Fibroblast of skin of abdomen (primary cell): Measurements from ENCODE around the gene PMM1.
"Not testable (repeated sequence)": the region's sequence is repeated elsewhere in the genome, so short reads cannot be mapped to it uniquely, and the experiment has no call there.

Source experiments
- DNase-seq: peaks from one replicate; pipeline ENCODE4 v3.0.0-alpha.2; 2013

Gene PMM1

DNA sequence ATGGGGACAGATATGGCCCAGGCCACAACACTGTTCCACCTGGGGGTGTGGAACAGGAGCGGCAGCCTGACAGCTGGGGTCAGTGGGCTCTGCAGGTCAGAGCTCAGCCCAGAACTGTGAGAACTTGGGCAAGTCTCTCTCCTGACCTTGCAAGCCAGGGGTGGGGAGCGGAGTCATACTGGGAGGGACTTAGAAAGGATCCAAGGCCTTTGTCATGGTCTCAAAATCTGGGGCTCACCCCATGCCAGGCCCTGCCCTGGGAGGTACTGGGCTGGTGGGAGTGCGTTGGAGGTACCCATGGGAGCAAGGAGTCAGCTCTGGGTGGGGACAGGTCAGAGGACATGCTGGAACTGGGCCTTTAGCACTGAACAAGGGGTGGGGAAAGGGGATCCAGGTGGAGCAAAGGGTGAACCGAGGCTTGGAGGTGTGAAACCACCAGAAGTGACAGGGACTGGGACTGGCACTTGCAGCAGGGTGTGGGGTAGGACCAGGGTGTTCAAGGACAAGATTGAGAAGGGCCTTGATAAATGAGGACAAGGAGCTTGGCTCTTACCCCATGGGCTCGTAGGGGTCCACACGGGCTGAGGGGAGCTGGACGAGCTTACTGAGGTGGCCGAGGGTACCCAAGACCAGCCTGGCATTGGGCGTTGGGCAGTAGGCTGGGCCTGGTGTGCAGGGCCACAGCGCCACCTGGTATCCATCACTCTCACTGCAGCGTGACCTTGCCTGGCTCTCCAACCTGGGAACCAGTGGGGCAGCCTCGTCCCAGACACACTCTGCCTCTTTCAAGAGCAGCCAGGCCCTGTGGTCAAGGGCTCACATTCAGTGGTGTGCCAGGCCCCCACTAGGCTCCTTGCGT is 7.4 kb upstream of the PMM1 start:
- DNase-seq = peak; percentile 27

DNA sequence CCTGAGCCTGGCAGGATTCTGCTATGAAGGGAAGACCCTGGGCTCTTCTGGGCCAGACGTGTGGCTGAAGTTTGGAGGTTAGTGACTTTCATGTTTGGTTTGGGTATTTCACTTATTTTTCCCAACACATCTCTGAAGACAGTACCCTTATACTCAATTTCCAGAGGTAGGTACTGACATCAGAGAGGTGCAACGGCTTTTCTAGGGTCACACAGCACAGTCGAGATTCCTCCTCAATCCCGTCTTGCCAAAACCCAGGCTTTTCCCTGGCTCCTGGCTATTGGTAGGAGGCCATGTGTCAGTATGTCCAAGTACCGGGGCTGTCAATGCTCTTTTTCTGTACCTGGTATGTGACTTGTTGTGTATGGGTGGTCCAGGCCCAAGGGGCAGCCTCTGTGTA is 6.1 kb upstream of the PMM1 start:
- no peak for DNase-seq

DNA sequence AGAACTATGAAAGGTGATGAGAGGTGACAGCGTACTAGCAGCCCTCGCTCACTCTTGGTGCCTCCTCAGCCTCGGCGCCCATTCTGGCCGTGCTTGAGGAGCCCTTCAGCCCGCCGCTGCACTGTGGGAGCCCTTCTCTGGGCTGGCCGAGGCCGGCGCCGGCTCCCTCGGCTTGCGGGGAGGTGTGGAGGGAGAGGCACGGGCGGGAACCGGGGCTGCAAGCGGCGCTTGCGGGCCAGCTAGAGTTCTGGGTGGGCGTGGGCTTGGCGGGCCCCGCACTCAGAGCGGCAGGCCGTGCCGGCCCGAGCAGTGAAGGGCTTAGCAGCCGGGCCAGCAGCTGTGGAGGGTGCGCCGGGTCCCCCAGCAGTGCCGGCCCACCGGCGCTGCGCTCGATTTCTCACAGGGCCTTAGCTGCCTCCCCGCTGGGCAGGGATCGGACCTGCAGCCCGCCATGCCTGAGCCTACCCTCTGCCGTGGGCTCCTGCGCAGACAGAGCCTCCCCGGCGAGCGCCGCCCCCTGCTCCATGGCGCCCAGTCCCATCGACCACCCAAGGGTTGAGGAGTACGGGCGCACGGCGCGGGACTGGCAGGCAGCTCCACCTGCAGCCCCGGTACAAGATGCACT is 3.8 kb upstream of the PMM1 start:
- DNase-seq = not testable (repeated sequence)

DNA sequence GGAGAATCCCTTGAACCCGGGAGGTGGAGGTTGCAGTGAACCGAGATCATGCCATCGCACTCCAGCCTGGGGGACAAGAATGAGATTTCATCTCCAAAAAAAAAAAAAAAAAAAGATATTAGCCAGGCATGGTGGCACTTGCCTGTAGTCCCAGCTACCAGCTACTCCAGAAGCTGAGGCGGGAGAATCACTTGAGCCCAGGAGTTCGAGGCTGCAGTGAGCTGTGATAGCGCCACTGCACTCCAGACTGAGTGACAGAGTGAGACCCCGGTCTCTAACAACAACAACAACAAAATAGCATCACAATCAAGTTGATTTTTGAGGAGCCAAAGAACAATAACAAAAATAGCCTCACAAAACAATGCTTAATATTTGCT is 2.3 kb downstream of the PMM1 start:
- no peak for DNase-seq

DNA sequence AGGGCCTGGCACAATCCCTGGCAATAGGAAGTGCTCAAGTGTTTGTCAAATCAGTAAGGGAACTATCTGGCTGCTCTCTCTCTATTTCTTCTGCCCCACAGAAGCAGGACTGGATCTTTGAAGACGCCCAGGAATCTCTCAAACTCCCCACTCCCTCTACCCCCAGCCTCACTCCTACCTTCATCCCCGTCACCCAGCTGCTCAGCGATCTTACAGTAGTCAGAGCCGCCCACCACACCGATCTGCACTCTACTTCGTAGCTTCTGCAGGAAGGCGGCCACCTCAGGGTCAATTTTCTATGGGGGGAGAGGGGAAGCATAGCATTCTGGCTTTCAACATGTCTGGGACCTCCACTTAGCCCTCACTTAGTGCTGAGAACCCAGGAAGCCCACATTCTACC is 3.7 kb downstream of the PMM1 start:
- DNase-seq = no peak

DNA sequence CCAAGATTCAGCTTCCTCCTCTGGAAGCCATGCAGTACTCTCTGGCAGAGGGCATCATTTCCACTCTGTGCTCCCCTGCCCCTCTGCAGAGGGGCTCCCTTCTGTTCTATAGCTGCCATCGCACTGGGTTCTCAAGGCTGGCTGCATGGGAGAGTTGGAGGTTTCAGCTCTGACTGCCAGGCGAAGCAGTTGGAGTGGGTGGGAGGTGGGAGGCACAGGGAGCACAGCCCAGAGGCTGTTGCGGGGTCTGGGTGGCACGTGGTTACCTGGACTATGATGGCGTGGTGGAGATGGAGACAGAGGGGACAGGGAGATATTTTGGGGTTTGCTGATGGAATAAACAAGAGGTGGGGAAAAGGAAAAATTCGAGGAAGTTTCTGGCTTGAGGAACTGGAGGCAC is 4.8 kb downstream of the PMM1 start:
- DNase-seq = no peak

DNA sequence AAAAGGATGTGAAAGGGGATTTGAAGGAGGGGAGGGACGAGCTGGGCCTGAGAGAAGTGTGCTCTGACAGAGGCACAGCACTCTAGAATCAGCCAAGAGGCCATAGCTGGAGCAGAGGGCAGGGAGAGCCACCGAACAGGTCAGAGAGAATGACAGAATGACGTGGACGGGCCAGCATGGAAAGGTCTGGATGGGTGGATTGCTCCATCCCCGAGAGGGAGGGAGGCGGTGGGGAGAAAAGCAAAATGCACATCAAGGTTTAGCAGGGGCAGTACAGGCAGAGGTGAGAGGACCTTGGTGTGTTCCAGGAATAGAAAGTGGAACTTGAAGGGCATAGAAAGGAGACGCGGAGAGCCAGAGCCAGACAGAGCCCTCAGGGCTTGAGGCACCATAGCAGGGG is 6.9 kb downstream of the PMM1 start:
- no peak for DNase-seq

DNA sequence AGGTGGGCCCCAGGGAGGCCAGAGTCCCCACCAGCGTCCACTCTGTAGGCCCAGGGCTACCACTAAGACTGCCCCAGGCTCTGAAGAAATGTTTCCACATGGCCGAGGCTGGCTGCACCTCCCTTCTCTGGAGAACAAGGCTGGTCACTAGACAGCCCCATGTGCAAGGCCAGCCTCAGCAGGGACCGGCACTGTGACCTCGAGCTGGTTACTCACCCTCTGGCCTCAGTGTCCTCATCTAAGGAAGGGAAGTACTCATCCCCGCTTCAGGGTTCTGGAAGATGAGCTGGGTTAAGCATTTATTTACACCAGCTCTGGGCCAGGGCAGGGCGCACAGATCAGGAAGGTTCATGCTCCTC is 9.7 kb downstream of the PMM1 start:
- DNase-seq = no peak

DNA sequence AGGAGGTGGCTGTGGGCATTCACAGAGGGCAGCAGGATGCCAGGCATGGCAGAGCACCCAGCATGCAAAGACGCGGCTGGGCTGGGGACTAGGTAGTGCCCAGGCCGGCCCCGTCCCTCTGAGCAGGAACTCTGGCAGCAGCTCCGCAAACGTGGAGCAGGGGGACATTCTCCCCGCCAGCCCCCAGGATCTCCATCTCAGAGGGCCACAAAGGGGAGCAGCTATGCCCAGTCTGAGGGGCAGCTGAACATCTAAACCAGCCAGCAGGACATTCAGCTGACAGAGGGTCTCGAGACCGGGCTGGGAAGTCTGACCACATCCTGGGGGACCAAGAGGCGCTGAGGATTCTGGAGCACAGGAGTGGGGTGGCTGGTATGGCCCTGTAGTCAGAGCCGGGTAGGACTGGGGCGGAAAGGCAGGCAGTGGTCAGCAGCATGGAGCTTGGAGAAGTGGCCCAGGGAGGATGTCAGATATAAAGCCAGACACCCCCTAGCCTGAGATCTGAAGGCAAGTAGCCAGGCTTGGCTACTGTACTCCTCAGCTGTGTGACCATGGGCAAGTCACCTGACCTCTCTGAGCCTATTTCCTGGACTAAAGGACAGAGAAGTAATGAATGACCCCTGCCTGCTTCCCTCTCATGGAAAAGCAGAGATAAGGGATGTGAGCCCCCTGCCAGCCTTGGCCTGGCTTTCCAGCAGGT is 10.2 kb downstream of the PMM1 start:
- DNase-seq = no peak

DNA sequence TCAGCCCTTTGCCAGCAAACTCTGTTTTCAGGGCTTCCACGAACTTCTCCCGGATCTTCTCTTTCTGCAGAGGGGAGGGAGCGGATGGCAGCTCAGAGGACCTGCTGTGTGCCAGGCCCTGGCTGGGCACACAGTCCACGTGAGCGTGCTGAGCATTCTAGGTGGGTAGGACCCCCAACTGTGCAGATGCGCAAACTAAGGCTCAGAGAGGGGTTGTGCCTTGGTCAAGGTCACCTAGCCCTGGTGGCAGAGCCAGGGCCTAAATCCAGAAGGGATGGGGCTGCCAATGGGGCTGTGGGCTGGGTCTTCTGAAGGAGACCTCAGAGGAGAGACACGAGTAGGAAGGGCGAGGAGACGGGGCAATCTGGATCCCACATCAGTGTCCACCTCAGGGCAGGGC is 10.8 kb downstream of the PMM1 start:
- DNase-seq = no peak

DNA sequence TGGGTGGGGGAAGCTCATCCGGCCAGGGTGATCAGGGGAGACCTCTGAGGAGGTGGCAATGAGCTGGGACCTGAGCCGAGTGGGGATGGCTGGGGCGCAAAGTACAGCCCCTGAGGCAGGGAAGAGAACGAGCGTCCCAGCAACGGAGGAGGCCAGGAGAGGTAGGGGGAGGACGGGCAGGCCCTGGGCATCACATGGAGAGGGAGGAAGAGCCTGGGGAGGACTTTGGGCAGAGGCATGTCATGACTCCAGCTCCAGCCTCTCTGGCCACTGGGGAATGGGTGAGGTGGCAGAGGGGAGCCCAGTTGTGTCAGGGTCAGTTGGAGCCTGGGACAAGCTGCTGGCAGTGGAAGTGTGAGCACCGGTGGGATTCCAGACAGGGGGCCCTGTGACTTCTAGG is 11.5 kb downstream of the PMM1 start:
- no peak for DNase-seq

DNA sequence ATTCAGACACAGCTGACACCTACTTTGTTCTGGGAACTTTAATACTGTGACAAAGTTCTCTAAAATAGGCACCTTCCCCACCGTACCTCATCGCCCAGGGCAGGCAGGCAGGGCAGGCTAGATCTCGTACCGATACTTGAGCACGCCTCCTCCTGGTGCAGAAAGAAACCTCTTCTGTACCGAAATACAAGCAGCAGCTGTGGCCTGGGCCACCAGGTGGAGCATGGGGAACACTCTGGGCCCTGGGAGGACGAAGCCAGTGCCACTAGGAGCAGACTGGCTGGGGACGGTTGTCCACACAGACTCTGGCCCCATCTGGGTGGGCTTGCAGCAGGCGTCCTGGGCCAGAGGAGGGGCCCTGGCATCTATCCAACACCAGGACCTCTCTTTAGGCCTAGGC is 12.8 kb downstream of the PMM1 start:
- peak; percentile 48 for DNase-seq

DNA sequence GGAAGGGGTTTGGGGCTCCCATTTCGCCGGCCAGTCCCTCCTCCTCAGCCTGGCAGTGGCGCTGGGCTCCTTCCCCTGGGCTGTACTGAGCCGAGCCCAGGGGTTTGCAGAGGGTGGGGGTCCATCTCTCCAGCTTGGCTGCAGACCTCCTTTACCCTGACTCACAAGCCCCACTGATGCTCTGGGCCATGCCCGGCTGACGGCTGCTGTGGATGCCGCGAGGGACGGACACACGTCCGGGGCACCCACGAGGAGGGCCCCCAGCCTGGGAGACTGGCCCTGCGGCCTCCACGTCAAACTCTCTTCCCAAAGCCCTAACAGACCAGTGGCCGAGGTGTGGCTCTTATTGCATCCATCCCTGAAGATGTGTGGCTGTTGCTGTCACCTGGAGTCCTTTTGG is 14.1 kb downstream of the PMM1 start:
- no peak for DNase-seq

DNA sequence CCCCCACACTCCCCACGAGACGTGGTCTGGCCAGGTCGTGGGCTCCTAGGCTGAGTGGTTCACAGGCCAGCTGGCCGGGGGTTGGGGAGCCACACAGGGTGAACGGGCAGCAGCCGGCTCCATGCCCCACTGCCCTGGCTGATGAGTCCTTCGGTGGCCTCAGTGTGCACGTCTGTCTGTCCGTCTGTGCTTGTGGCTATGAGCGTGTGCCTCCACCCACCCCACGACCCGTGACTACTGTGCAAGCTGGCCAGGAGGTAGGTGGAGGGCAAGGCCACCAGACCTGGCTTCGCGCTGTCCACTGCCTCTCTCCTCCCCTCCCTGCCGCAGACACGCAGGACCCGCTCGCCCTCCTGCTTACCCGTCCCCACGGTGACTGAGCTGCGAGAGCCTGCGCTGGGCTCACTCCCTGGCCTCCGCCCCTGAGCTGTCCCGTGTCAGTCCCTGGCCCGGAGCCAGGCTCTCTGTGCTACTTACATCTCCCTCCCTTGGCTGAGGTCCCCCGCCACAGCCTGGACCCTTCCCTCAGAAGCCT is 14.7 kb downstream of the PMM1 start:
- no peak for DNase-seq

DNA sequence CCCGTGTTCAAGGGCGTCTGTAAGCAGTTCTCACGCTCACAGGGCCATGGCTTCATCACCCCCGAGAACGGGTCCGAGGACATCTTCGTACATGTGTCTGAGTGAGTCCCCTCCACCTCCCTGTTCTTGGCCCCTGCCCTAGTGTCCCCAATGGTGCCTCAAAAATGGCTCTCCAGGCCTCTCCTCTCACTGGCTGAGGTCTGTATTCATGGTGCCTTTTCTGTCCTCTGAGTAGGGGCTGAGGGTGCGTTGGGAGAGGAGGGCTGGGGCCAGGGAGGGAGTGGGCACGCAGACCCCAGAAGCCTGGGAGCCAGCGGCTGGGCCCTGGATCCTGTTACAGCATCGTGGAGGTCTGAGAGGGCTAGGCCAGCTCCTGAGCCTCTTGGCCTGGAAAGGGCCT is 16.0 kb downstream of the PMM1 start:
- DNase-seq = no peak

DNA sequence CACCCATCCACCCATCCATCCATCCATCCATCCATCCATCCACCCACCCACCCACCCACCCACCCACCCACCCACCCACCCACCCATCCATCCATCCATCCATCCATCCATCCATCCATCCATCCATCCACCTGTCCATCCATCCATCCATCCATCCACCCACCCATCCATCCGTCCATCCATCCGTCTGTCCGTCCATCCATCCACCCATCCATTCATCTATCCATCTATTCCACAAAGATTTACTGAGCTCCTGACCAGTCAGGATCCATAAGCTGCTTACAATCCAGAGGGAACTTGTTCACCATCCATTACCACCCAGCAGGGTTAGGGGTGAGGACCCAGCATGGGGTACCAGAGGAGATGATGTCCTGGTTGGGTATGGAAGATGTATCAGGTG is 17.3 kb downstream of the PMM1 start:
- not testable (repeated sequence) for DNase-seq

DNA sequence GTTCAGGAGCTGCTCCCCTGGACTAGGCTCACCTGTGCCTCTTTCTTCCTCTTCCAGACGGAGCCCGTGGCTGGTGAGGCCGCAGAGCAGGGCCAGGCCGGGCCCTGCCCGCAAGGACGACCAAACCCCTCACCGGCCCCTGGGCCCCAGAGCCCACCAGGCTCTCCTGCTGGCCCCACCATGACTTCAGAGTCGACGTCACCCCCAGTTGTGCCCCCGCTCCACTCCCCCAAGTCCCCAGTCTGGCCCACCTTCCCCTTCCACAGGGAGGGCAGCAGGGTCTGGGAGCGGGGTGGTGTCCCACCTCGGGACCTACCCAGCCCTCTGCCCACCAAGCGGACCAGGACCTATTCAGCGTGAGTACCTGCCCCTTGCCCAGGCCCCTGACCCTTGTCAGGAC is 17.9 kb downstream of the PMM1 start:
- DNase-seq = no peak

DNA sequence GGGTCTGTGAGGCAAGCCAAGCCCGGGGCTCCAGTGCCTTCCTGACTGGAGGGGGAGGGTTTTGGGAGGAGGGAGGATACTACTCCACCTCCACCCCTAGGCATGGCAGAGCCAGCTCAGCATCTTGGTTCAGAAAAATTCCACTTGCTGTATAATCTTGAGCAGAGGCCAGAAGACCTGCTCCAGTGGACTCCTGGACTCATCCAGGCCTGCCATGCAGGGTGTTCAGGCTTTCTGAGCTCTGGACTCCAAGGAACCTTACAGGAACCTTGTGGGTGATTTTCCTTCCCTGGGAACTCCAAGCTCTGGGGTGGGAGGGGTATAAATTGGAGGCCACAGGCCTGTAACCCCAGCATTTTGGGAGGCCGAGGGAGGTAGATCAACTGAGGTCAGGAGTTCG is 19.4 kb downstream of the PMM1 start:
- DNase-seq = no peak

DNA sequence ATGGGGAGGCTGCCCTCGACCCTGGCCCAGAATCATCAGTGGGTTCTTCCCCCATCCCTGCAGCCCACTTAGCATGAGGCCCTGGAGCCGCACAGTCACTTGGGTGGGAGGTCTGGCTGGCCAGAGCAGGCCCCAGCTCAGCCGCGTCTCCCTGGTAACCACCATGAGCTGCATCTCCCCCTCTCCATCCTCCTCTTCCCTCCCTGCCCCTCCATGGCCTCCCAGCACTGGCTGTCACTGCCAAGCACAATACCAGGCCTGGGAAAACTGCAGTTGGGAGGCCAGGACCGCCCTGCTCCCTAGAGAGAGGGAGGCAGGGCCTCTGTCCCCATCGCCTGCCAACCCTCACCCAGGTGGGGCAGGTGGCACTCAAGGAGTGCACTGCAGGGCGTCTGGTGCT is 20.8 kb downstream of the PMM1 start:
- DNase-seq = no peak

DNA sequence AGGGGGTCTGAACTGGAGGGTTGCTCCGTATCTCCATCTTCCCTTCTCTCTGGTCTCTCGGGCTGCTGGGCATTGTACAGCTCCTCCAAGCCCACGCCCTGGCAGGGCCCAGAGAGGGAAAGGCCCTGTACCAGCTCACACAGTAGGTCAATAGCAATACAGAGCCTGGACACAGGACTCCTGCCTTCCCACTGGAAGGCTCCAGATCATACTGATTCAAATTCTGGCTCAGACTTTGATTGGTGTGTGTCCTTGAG is 22.2 kb downstream of the PMM1 start:
- no peak for DNase-seq

DNA sequence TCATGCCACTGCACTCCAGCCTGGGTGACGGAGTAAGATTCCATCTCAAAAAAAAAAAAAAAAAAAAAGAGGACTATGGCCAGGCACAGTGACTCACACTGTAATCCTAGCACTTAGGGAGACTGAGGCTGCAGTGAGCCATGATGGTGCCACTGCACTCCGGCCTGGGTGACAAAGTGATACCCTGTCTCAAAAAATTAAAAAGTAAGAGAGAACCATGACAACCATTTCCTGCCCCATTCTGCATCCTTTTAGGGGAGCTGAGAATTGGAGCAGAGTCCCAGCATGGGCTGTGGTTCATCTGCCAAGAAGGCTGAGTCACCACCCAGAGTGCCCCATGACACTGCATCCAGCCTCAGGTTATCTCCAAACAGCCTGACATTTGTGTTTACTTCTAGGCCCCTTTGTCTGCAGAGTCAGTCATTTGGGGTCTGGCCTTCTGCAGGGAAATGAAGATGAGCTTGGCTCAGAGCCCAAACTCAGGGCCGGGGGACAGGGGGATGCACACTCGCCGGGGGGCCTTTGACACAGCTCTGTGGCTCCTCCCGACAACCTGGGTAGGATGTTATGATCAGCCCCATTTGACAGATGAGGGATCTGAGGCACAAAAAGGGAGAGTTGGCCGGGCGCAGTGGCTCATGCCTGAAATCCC is 24.1 kb downstream of the PMM1 start:
- DNase-seq = peak; percentile 79

DNA sequence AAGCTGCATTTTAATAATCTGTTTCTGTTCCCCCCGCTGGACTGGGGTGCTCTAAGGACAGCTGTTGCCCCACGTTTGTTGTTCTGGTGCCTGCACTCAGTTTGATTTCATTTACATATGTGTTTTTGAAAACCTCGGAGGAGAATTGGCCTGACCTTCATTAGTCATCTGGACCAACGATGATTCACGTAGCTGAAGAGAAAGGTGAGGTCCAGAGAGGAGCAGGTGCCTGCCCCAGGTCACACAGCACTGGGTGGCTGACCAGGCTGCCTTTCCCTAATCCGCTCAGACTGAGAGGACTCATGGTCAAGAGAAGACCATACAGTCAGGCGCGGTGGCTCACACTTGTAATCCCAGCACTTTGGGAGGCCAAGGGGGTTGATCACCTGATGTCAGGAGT is 25.1 kb downstream of the PMM1 start:
- no peak for DNase-seq

DNA sequence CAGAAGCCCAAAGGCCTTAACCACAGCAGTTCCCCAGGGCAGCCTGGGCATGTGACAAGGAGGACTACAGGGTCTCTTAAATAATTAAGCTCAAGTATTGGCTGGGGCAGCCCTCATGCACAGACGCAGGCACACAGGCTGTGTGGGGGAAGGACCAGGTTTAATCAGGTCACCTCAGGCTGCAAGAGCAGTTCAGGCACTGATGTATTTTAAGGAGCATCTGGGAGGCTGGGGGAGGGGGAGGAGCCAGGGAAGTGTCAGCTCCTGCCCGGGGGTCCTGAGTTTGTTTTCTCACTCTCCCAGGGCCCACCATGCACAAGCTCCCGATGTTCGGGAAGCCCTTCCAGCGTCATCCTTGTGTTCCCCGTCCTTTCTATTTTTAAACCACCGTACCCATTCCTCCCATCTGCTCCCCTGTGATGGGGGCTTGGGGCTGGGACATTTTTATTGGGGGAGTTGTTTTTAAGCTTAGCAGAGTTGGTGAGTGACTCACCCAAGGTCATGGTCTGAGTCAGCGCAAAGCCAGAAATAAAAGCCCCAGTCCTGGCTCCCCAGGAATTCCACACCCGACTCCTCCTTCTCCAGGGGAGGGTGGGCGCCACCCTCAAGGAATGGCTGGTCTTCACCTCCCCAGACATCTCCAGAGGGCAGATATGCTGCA is 26.5 kb downstream of the PMM1 start:
- DNase-seq = peak; percentile 89
